Lower leg skin (tissue), 4 donors: ENCODE results near the gene ATP23. TPM values are rescaled to one million over a fixed set of nuclear protein-coding genes. Genes with fewer than 3 reads are reported as not detected.

Experiments
- DNase-seq, 2 donors: peaks; one replicate each; pipeline ENCODE4 v3.0.0-alpha.2; 2019; ENCODE audit warnings: low spot score in 2 of 2
- H3K4me3 ChIP-seq: fragments of 200-600 bp; sonication (generic); 2 replicates; pipeline ENCODE4 v1.5.1; 2017; ENCODE audit warnings: mild to moderate bottlenecking, low read depth; ENCODE audit not compliant: poor library complexity, severe bottlenecking
- CTCF ChIP-seq, 3 donors: fragments of 450-650 bp; IDR thresholded peaks; one replicate each; pipeline ENCODE4 v1.5.1; 2016; ENCODE audit warnings: antibody characterized with exemption in 3 of 3, mild to moderate bottlenecking in 3 of 3, moderate library complexity in 2 of 3
- POLR2A ChIP-seq, 2 donors: fragments of 450-650 bp; IDR thresholded peaks; one replicate each; pipeline ENCODE4 v1.6.1; 2016 to 2017; ENCODE audit warnings: antibody characterized with exemption in 2 of 2, mild to moderate bottlenecking in 1 of 2, moderate library complexity in 1 of 2
- WGBS, 2 donors: methylation state at CpG; one replicate each; pipeline ENCODE4 v1.1.5; 2018; 5-methylcytosine and 5-hydroxymethylcytosine counted together
- intact Hi-C: fragments of 100-400 bp; cut with DNase I; formaldehyde crosslinking; loops from one replicate; pipeline ENCODE4 v1.15.0; 2023; ENCODE audit warnings: low total_unique reads
- total RNA-seq, 4 donors: library from RNA; depleted of rRNA; stranded (reverse); fragments of >200 nt; gene quantifications; one replicate each; pipeline ENCODE4 v1.1.0, GENCODE V29; 2016

ATP23 gene
- total RNA-seq, 4 donors from 2014 or later, result 3.0 to 14.3 (median 10.8) TPM

GRCh38 chr12:57952766-57953165 is 11.4 kb downstream of the ATP23 start:
- H3K4me3 ChIP-seq, result no peak overlapping the region
- intact Hi-C loops, result no loop called here
- TF ChIP-seq POLR2A (IDR thresholded peaks at IDR 0.05) (no peak), CTCF (IDR thresholded peaks at IDR 0.05) (no peak)
- 90 to 97% methylated on average over 2 of the region's 2 CpGs for WGBS, 2 donors
- no peak for DNase-seq

- no peak for DNase-seq
- TF ChIP-seq CTCF (IDR thresholded peaks at IDR 0.05) (no peak), POLR2A (IDR thresholded peaks at IDR 0.05) (no peak)
- intact Hi-C loops, result no loop called here
- WGBS, 2 donors, result 94 to 95% methylated on average over 1 of the region's 1 CpG
- no peak overlapping the region for H3K4me3 ChIP-seq
Measured at GRCh38 chr12:57954768-57955167, 13.4 kb downstream of the ATP23 start.

GRCh38 chr12:57958061-57958657 is 16.8 kb downstream of the ATP23 start:
- intact Hi-C loops, result no loop called here
- TF ChIP-seq CTCF (IDR thresholded peaks at IDR 0.05) (no peak), POLR2A (IDR thresholded peaks at IDR 0.05) (no peak)
- no peak overlapping the region for H3K4me3 ChIP-seq
- 97 to 100% methylated on average over 6 of the region's 6 CpGs for WGBS, 2 donors
- DNase-seq, result no peak

GRCh38 chr12:57964421-57964820 is 23.1 kb downstream of the ATP23 start:
- no peak overlapping the region for H3K4me3 ChIP-seq
- 71 to 77% methylated on average over 1 of the region's 1 CpG for WGBS, 2 donors
- intact Hi-C loops, result no loop called here
- no peak for DNase-seq
- TF ChIP-seq CTCF (IDR thresholded peaks at IDR 0.05) (no peak), POLR2A (IDR thresholded peaks at IDR 0.05) (no peak)

GRCh38 chr12:57965766-57966165 is 24.4 kb downstream of the ATP23 start:
- DNase-seq, result no peak
- WGBS, 2 donors, result 89 to 91% methylated on average over 8 of the region's 8 CpGs
- no peak for TF ChIP-seq POLR2A (IDR thresholded peaks at IDR 0.05)
- TF ChIP-seq CTCF (IDR thresholded peaks at IDR 0.05), result no peak
- H3K4me3 ChIP-seq, result no peak overlapping the region
- intact Hi-C loops, result no loop called here

- TF ChIP-seq CTCF (IDR thresholded peaks at IDR 0.05) (no peak), POLR2A (IDR thresholded peaks at IDR 0.05) (no peak)
- no peak for DNase-seq
- intact Hi-C loops, result no loop called here
- no peak overlapping the region for H3K4me3 ChIP-seq
Measured at GRCh38 chr12:57966536-57966935, 25.2 kb downstream of the ATP23 start.
